SK-N-MC (cell line): ENCODE results near the gene PPCDC.

Experiments
- EZH2 ChIP-seq: fragments of 200-600 bp; sonication (generic); IDR thresholded peaks from one replicate; pipeline ENCODE4 v1.6.1; 2017; ENCODE audit warnings: antibody characterized with exemption
- FOXP2 ChIP-seq: optimal IDR thresholded peaks from 2 replicates; pipeline ENCODE3; 2011; ENCODE audit warnings: mild to moderate bottlenecking, moderate library complexity; ENCODE audit not compliant: insufficient read depth; ENCODE audit errors: extremely low read length, control extremely low read depth
- POLR2AphosphoS5 ChIP-seq: IDR thresholded peaks from 2 replicates; pipeline ENCODE4 v1.6.1; 2012; ENCODE audit warnings: mild to moderate bottlenecking, low read depth, low read length, borderline replicate concordance

- TF ChIP-seq EZH2 (no peak), POLR2AphosphoS5 (no peak), FOXP2 (no peak)
Measured at GRCh38 chr15:75008221-75008625, 15.2 kb upstream of the PPCDC start.
